BJ (cell line): ENCODE results near the gene CLEC4M. TPM values are rescaled to one million over a fixed set of nuclear protein-coding genes. Genes with fewer than 3 reads are reported as not detected.
"Not testable (repeated sequence)": the region's sequence is repeated elsewhere in the genome, so short reads cannot be mapped to it uniquely, and the experiment has no call there.

Source experiments
- CTCF ChIA-PET: fragments of 350-600 bp; formaldehyde crosslinking; extraction: SDS; loops from one replicate; lab custom pipeline; 2021; ENCODE audit warnings: antibody characterized with exemption, inconsistent platforms; lab: Yijun Ruan, JAX
- POLR2A ChIA-PET: fragments of 300-600 bp; sonication (Branson Sonifier 250); formaldehyde crosslinking; extraction: SDS; loops from one replicate; lab custom pipeline; 2021; ENCODE audit warnings: antibody characterized with exemption; lab: Charles Lee
- DNase-seq: peaks from one replicate; pipeline ENCODE4 v3.0.0-alpha.2; 2011; ENCODE audit warnings: low read depth
- H3K27me3 ChIP-seq: 2 replicates; pipeline ENCODE4 v1.6.0; 2011; ENCODE audit warnings: low read length; ENCODE audit not compliant: control insufficient read depth, insufficient read depth
- H3K36me3 ChIP-seq: 2 replicates; pipeline ENCODE4 v1.5.1; 2011; ENCODE audit warnings: low read length; ENCODE audit not compliant: control insufficient read depth, insufficient read depth
- H3K4me3 ChIP-seq: 2 replicates; pipeline ENCODE4 v1.5.1; 2011; ENCODE audit warnings: low read depth, mild to moderate bottlenecking, control low read depth, low read length
- CTCF ChIP-seq: IDR thresholded peaks from 2 replicates; pipeline ENCODE4 v1.5.1; 2011; ENCODE audit warnings: low read depth, mild to moderate bottlenecking, control low read depth, inconsistent platforms, low read length, moderate library complexity; ENCODE audit not compliant: insufficient read depth
- polyA plus RNA-seq: library from polyadenylated mRNA; depleted of rRNA; stranded (reverse); fragments of >200 nt; gene quantifications from 2 replicates; pipeline ENCODE4 v1.2.3, GENCODE V29; 2011; rRNA removed

Gene CLEC4M
- polyA plus RNA-seq, 1 experiment = not detected

DNA sequence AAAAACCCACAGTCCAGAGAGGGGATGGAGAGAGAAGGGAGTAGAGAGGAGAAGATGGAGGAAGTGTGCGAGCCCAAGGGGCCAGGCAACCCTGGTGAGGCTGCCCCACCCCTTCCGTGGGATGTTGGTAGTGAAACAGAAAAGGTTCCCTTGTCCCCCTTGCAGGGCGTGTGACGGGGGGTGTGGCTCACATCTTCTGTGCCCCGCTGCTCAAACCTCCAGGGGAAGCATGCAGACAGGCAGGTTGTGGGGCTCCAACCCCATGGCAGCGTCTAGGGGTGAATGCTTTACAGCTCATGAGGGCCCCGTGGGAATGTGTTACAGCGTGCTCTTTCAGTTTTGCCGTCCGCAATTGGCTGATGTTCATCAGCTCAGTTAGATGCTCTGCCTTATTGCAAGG lies 52.3 kb downstream of the CLEC4M start:
- TF ChIP-seq CTCF = no peak
- no peak overlapping the region for H3K4me3 ChIP-seq
- no peaks in the 10 kb centered on the region for H3K36me3 ChIP-seq
- no peak for DNase-seq
- ChIA-PET CTCF (no interaction called here), POLR2A (no interaction called here)
- H3K27me3 ChIP-seq = peaks cover 1% of the 10 kb centered on the region; the same call in 1 of the 2 replicates

DNA sequence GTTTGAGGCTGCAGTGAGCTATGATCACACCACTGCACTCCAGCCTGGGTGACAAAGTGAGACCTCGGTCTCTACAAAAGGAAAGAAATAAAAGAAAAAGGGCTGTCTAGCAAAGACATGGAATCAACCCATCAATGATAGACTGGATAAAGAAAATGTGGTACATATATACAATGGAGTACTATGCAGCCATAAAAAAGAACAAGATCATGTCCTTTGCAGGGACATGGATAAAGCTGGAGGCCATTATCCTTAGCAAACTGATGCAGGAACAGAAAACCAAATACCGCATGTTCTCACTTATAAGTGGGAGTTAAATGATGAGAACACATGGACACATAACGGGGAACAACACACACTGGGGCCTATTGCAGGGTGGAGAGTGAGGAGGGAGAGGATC lies 53.0 kb downstream of the CLEC4M start:
- H3K27me3 ChIP-seq, POLR2A ChIA-PET, CTCF ChIA-PET, DNase-seq, H3K36me3 ChIP-seq, H3K4me3 ChIP-seq: not testable (repeated sequence)

GRCh38 chr19:7817801-7818200 lies 54.8 kb downstream of the CLEC4M start:
- DNase-seq = no peak
- TF ChIP-seq CTCF = no peak
- ChIA-PET CTCF (interaction anchor here (3.1 kb wide), 1 partner anchor 17 kb away, joined by 12 read pairs; no protein-coding TSS in a partner anchor), POLR2A (no interaction called here)
- H3K4me3 ChIP-seq = no peak overlapping the region
- H3K27me3 ChIP-seq = peaks cover 1% of the 10 kb centered on the region; the same call in 1 of the 2 replicates
- H3K36me3 ChIP-seq = no peaks in the 10 kb centered on the region

DNA sequence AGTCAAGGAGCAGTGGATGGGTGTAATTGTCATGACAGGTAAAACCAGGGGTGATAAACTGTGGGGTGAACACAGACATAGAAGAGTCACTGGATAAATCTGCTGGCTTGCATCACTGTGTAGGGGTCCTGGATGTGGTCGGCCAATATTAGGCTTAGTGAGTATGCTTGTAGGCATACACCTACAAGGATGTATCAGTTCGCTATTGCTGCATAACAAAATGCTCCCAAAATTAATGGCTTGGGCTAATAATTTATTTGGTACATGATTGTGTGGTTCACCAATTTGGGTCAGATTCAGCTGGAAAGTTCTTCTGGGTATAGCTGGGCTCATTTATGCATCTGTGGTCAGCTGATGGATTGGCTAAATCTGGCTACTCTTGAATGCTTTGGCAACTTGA lies 55.8 kb downstream of the CLEC4M start:
- ChIA-PET POLR2A (no interaction called here), CTCF (interaction anchor here (3.1 kb wide), 1 partner anchor 18 kb away, joined by 12 read pairs; no protein-coding TSS in a partner anchor)
- DNase-seq = no peak
- peaks cover 1% of the 10 kb centered on the region; the same call in 1 of the 2 replicates for H3K27me3 ChIP-seq
- H3K4me3 ChIP-seq = no peak overlapping the region
- TF ChIP-seq CTCF = no peak
- no peaks in the 10 kb centered on the region for H3K36me3 ChIP-seq

Other genes starting within 250 kb of the CLEC4M start
- 25.0 and 43.9 TPM in 2 replicates for gene ZNF358, start 247.1 kb upstream of the CLEC4M start, polyA plus RNA-seq
- 24.6 and 50.6 TPM in 2 replicates for gene MCOLN1, start 240.6 kb upstream of the CLEC4M start, polyA plus RNA-seq
- 17.2 and 55.1 TPM in 2 replicates for gene PNPLA6, start 227.5 kb upstream of the CLEC4M start, polyA plus RNA-seq
- not detected in 2 replicates for gene CAMSAP3, start 167.4 kb upstream of the CLEC4M start, polyA plus RNA-seq
- gene XAB2, start 133.7 kb upstream of the CLEC4M start, polyA plus RNA-seq = 20.7 and 39.8 TPM in 2 replicates
- 8.9 and 28.5 TPM in 2 replicates for gene PET100, start 133.4 kb upstream of the CLEC4M start, polyA plus RNA-seq
- gene PCP2, start 129.5 kb upstream of the CLEC4M start, polyA plus RNA-seq = not detected in 2 replicates
- gene STXBP2, start 126.1 kb upstream of the CLEC4M start, polyA plus RNA-seq = 28.6 and 39.4 TPM in 2 replicates
- gene RETN, start 94.2 kb upstream of the CLEC4M start, polyA plus RNA-seq = not detected in 2 replicates
- not detected in 2 replicates for gene MCEMP1, start 86.2 kb upstream of the CLEC4M start, polyA plus RNA-seq
- 59.7 and 85.1 TPM in 2 replicates for gene TRAPPC5, start 82.4 kb upstream of the CLEC4M start, polyA plus RNA-seq
- not detected in 2 replicates for gene FCER2, start 61.1 kb upstream of the CLEC4M start, polyA plus RNA-seq
- not detected in 2 replicates for gene CLEC4G, start 31.1 kb upstream of the CLEC4M start, polyA plus RNA-seq
- not detected in 2 replicates for gene CD209, start 15.7 kb upstream of the CLEC4M start, polyA plus RNA-seq
- 8.1 and 11.7 TPM in 2 replicates for gene EVI5L, start 67.0 kb downstream of the CLEC4M start, polyA plus RNA-seq
- not detected in 2 replicates for gene PRR36, start 111.1 kb downstream of the CLEC4M start, polyA plus RNA-seq
- 6.0 and 8.6 TPM in 2 replicates for gene LRRC8E, start 125.3 kb downstream of the CLEC4M start, polyA plus RNA-seq
- 6.2 and 8.0 TPM in 2 replicates for gene MAP2K7, start 140.6 kb downstream of the CLEC4M start, polyA plus RNA-seq
- gene TGFBR3L, start 151.6 kb downstream of the CLEC4M start, polyA plus RNA-seq = 0.50 and 0.61 TPM in 2 replicates
- gene SNAPC2, start 157.1 kb downstream of the CLEC4M start, polyA plus RNA-seq = 16.6 and 28.2 TPM in 2 replicates
- 1.3 and 2.0 TPM in 2 replicates for gene CTXN1, start 162.9 kb downstream of the CLEC4M start, polyA plus RNA-seq
- 51.1 and 56.6 TPM in 2 replicates for gene TIMM44, start 180.4 kb downstream of the CLEC4M start, polyA plus RNA-seq
- gene ELAVL1, start 242.4 kb downstream of the CLEC4M start, polyA plus RNA-seq = 39.9 and 41.2 TPM in 2 replicates